LNCaP clone FGC (cell line): ENCODE results near the gene ZNF296.

Source experiments
- DNase-seq: peaks from one replicate; pipeline ENCODE4 v3.0.0-alpha.2; 2011; ENCODE audit warnings: low read depth
- H3K4me3 ChIP-seq: 2 replicates; pipeline ENCODE4 v1.5.1; 2011; ENCODE audit warnings: mild to moderate bottlenecking, low read depth, low read length, control low read depth
- TF ChIP-seq, protein P1 (sequence below): IDR thresholded peaks from 2 replicates; pipeline ENCODE4 v1.5.1; 2012; ENCODE audit warnings: mild to moderate bottlenecking; ENCODE audit not compliant: control insufficient read depth, insufficient read depth; ENCODE audit errors: extremely low read depth

The ZNF296 gene

DNA sequence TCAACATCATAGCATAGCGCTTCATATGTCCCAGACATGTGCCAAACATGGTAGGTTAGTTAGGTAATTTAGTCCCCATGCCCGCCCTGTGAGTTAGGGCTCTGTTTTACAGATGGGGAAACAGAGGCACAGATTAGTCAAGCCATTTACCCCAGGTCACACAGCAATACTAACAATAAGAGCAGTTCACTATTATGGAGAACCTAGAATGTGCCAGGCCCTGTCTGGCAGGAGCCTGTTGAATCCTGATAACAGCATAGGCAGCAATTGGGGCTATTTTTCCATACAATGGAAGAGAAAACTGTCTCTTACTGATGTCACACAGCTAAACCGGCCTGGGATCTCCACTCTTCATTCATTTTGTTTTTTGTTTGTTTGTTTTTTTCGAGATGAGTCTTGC, 10.2 kb upstream of the ZNF296 start:
- no peak for DNase-seq
- TF ChIP-seq, protein P1, sequence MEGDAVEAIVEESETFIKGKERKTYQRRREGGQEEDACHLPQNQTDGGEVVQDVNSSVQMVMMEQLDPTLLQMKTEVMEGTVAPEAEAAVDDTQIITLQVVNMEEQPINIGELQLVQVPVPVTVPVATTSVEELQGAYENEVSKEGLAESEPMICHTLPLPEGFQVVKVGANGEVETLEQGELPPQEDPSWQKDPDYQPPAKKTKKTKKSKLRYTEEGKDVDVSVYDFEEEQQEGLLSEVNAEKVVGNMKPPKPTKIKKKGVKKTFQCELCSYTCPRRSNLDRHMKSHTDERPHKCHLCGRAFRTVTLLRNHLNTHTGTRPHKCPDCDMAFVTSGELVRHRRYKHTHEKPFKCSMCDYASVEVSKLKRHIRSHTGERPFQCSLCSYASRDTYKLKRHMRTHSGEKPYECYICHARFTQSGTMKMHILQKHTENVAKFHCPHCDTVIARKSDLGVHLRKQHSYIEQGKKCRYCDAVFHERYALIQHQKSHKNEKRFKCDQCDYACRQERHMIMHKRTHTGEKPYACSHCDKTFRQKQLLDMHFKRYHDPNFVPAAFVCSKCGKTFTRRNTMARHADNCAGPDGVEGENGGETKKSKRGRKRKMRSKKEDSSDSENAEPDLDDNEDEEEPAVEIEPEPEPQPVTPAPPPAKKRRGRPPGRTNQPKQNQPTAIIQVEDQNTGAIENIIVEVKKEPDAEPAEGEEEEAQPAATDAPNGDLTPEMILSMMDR: no peak

GRCh38 chr19:45082170-45082569, 5.9 kb upstream of the ZNF296 start:
- TF ChIP-seq, protein P1: no peak
- DNase-seq: no peak
- no peak overlapping the region for H3K4me3 ChIP-seq

More for the DNA sequence above, 10.2 kb upstream of the ZNF296 start:
- no peak overlapping the region for H3K4me3 ChIP-seq

GRCh38 chr19:45079911-45080370, 3.7 kb upstream of the ZNF296 start:
- DNase-seq: no peak
- peak overlapping the region; percentile 81 for H3K4me3 ChIP-seq
- TF ChIP-seq, protein P1: no peak

DNA sequence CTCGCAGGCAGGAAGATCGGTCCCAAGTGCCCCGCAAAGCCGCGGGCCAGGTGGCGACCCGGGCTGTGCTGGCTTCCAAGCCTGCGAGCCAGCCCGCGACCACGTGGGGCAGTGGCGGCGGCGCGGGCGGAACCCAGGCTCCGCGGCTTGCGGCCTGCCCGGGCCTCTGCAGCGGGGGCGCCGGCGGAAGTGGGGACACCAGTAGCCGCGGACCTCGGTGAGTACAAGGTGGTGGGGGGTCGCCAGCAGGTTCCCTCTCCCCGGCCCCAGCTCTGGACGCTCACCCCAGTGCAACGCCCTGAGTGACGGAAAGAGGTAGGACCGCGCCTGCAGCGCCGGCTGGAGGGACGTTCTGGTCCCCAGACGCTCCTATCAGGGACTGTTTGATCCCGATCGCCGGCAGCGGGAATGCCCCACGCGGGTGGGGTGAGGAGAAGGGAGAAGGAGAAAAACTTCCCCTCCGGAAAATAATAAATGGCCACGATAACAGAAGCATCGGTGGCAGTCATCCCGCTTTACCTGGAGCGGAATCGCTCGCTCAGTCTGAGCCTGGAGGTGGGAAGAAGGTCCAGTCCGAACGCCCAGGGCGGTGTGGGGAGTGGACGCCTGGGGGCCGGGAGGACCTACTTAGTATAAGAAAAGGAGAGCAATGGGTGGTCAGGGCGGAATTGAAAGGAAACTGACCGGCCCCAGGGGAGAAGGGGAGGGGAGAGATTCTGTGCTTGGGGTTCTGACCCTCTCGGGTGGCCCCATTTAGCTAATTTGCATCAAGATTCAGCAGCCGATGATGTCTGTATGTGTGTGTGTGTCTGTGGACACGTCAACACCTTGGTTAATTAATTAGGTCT, 3.0 kb upstream of the ZNF296 start, which contains the start of gene GEMIN7:
TSS of gene GEMIN7 (plus strand) at position 198 of the 848 bp plus-strand sequence. CDS start 10,855 bp downstream, outside the sequence.
- H3K4me3 ChIP-seq: peak within 1 kb of the TSS; percentile 81
- no peak for DNase-seq

GRCh38 chr19:45078390-45079062, 2.2 kb upstream of the ZNF296 start:
- TF ChIP-seq, protein P1: no peak
- DNase-seq: no peak
- peak overlapping the region; percentile 81 for H3K4me3 ChIP-seq

More for the DNA sequence above, 3.0 kb upstream of the ZNF296 start, which contains the start of gene GEMIN7:
- TF ChIP-seq, protein P1: no peak

GRCh38 chr19:45076851-45077730, 813 bp upstream of the ZNF296 start:
- TF ChIP-seq, protein P1: no peak
- DNase-seq: no peak
- peak overlapping the region; percentile 28 for H3K4me3 ChIP-seq
